Common myeloid progenitor, CD34-positive (primary cell): Measurements from ENCODE around the gene CLDN1.

Experiments used
- CTCF ChIA-PET: fragments of 350-600 bp; sonication (Branson Sonifier 250); formaldehyde crosslinking; loops from one replicate; lab custom pipeline; 2021; ENCODE audit warnings: antibody characterized with exemption; lab: Charles Lee
- POLR2A ChIA-PET: fragments of 350-600 bp; sonication (Branson Sonifier 250); formaldehyde crosslinking; loops from one replicate; lab custom pipeline; 2021; ENCODE audit warnings: antibody characterized with exemption; lab: Charles Lee
- DNase-seq, 3 donors: peaks; one replicate each; pipeline versions ENCODE4 v3.0.0 to v3.0.0-alpha.2; 2013
- H3K27ac ChIP-seq, 2 experiments: 1 replicate in 1 of 2; 2 replicates in 1 of 2; pipeline ENCODE4 v1.7.0; 2013; ENCODE audit warnings: inconsistent platforms in 2 of 2, low read length in 2 of 2, mild to moderate bottlenecking in 2 of 2, low read depth in 1 of 2, moderate library complexity in 1 of 2; ENCODE audit not compliant: severe bottlenecking in 2 of 2, insufficient read depth in 1 of 2, poor library complexity in 1 of 2
- H3K27me3 ChIP-seq, 5 experiments: replicated peaks in 2 of 5; 1 replicate in 3 of 5; 2 replicates in 2 of 5; pipeline versions ENCODE4 v1.6.1 to v1.7.0; 2013; ENCODE audit warnings: low read length in 4 of 5, mild to moderate bottlenecking in 2 of 5, moderate library complexity in 2 of 5, inconsistent platforms in 1 of 5; ENCODE audit not compliant: insufficient read depth in 5 of 5, control insufficient read depth in 4 of 5
- H3K36me3 ChIP-seq, 4 experiments: 1 replicate in 2 of 4; 2 replicates in 2 of 4; pipeline versions ENCODE4 v1.6.1 to v1.7.0; 2013; ENCODE audit warnings: low read length in 3 of 4, control low read depth in 1 of 4, mild to moderate bottlenecking in 1 of 4; ENCODE audit not compliant: control insufficient read depth in 4 of 4, insufficient read depth in 4 of 4
- H3K4me1 ChIP-seq, 4 experiments: 1 replicate in 3 of 4; 2 replicates in 1 of 4; pipeline versions ENCODE4 v1.6.1 to v1.7.1; 2013; ENCODE audit warnings: low read length in 3 of 4, mild to moderate bottlenecking in 3 of 4, control low read depth in 1 of 4, inconsistent platforms in 1 of 4, moderate library complexity in 1 of 4; ENCODE audit not compliant: control insufficient read depth in 4 of 4, insufficient read depth in 4 of 4; ENCODE audit errors: control extremely low read depth in 1 of 4
- H3K4me3 ChIP-seq, 7 experiments: 1 replicate in 4 of 7; 2 replicates in 3 of 7; pipeline versions ENCODE4 v1.5.1 to v1.7.0; 2013; ENCODE audit warnings: mild to moderate bottlenecking in 7 of 7, low read length in 6 of 7, moderate library complexity in 6 of 7, inconsistent platforms in 2 of 7, low read depth in 2 of 7, control low read depth in 1 of 7; ENCODE audit not compliant: insufficient read depth in 4 of 7, control insufficient read depth in 1 of 7; ENCODE audit errors: extremely low read depth in 1 of 7
- H3K9me3 ChIP-seq, 5 experiments: 1 replicate in 4 of 5; 2 replicates in 1 of 5; pipeline versions ENCODE4 v1.6.1 to v1.7.1; 2013; ENCODE audit warnings: low read length in 4 of 5, mild to moderate bottlenecking in 2 of 5, inconsistent platforms in 1 of 5, low read depth in 1 of 5, moderate library complexity in 1 of 5; ENCODE audit not compliant: control insufficient read depth in 4 of 5, insufficient read depth in 2 of 5; ENCODE audit errors: control extremely low read depth in 1 of 5
- WGBS: methylation state at CpG from one replicate; pipeline ENCODE4 v1.1.5; 2013; ENCODE audit not compliant: insufficient coverage; 5-methylcytosine and 5-hydroxymethylcytosine counted together

CLDN1 gene

GRCh38 chr3:190266913-190267290 lies 55.3 kb downstream of the CLDN1 start:
- no peak for DNase-seq
- no peaks in the 10 kb centered on the region for H3K9me3 ChIP-seq
- WGBS: 80% methylated on average over 1 of the region's 1 CpG
- no peaks in the 10 kb centered on the region for H3K4me1 ChIP-seq
- POLR2A ChIA-PET: no interaction called here
- H3K36me3 ChIP-seq: no peaks in the 10 kb centered on the region
- no peaks in the 10 kb centered on the region for H3K27me3 ChIP-seq
- CTCF ChIA-PET: interaction anchor here (2.2 kb wide), 1 partner anchor 10 kb away, joined by 5 read pairs; no protein-coding TSS in a partner anchor
- no peak overlapping the region for H3K27ac ChIP-seq
- no peak overlapping the region for H3K4me3 ChIP-seq

DNA sequence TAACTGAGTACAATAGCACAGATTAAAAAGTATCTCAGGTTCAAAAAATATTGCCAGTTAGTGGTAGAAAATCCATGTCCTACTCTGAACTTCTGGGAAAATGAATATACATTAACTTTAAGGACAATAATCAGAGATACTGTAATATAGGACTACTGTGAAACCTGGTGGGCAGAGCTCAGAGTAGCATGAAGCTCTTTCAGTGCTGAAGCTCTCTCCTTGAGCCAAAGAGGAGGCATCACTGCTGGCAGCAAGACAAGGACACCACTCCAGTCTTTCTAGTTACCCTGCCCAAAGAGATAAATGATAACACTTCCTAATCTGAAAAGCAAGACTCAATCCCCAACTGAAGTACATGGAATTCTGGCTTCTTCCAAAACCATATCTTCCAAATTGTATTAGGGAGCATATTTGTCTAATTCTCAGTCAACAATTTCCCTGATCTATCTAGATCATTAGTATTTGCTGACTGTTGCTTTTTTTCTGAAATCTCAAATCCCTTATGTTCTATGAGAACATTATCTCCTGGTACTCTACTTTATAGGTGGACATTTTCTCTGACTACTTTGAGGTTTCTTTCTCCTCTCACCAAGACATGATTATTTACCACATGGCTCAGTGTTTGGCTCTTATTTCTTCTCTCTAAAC lies 55.9 kb downstream of the CLDN1 start:
- H3K4me1 ChIP-seq: no peaks in the 10 kb centered on the region
- CTCF ChIA-PET: interaction anchor here (2.2 kb wide), 1 partner anchor 10 kb away, joined by 5 read pairs; no protein-coding TSS in a partner anchor
- no peak for DNase-seq

GRCh38 chr3:190265796-190266195 lies 56.5 kb downstream of the CLDN1 start:
- Histone ChIP-seq H3K9me3 (no peaks in the 10 kb centered on the region), H3K4me1 (no peaks in the 10 kb centered on the region), H3K27ac (no peak overlapping the region), H3K4me3 (no peak overlapping the region), H3K36me3 (no peaks in the 10 kb centered on the region), H3K27me3 (peaks cover 0 to 4% (median 0%) of the 10 kb centered on the region in 5 experiments)
- ChIA-PET POLR2A (no interaction called here), CTCF (interaction anchor here (2.2 kb wide), 1 partner anchor 9 kb away, joined by 5 read pairs; no protein-coding TSS in a partner anchor)
- no CpG with 5 or more reads among the region's 3 CpGs for WGBS
- DNase-seq: no peak

More for the DNA sequence above, 55.9 kb downstream of the CLDN1 start:
- POLR2A ChIA-PET: no interaction called here
- H3K9me3 ChIP-seq: no peaks in the 10 kb centered on the region
- peaks cover 0 to 3% (median 0%) of the 10 kb centered on the region in 5 experiments for H3K27me3 ChIP-seq
- no peak overlapping the region for H3K4me3 ChIP-seq
- no peak overlapping the region for H3K27ac ChIP-seq
- no peaks in the 10 kb centered on the region for H3K36me3 ChIP-seq

DNA sequence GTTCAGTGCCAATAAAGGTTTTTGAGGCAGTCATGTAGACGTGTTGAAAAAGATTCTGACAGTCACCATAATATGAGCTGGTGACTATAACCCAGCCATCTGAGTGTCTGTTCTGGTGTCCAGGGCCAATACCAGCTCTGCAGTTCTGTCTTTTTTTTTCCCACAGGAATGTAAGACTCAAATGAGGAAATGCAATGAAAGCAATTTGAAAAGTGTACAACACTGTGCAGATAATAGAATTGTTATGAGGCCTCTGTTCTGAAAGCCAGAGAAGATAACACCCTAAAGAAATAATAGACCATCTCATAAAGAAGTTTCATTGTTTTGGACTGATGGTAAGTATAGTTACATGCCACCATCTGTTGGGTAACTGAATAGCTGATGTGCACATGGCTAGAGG lies 57.1 kb downstream of the CLDN1 start:
- Histone ChIP-seq H3K4me3 (no peak overlapping the region), H3K4me1 (no peaks in the 10 kb centered on the region), H3K27ac (no peak overlapping the region), H3K36me3 (no peaks in the 10 kb centered on the region), H3K9me3 (no peaks in the 10 kb centered on the region), H3K27me3 (peaks cover 0 to 4% (median 0%) of the 10 kb centered on the region in 5 experiments)
- 90% methylated on average over 1 of the region's 1 CpG for WGBS
- DNase-seq: no peak
- ChIA-PET CTCF (interaction anchor here (2.2 kb wide), 1 partner anchor 8 kb away, joined by 5 read pairs; no protein-coding TSS in a partner anchor), POLR2A (no interaction called here)

- no peaks in the 10 kb centered on the region for H3K9me3 ChIP-seq
- DNase-seq: no peak
- no peaks in the 10 kb centered on the region for H3K36me3 ChIP-seq
- H3K27ac ChIP-seq: no peak overlapping the region
- peaks cover 0 to 4% (median 0%) of the 10 kb centered on the region in 5 experiments for H3K27me3 ChIP-seq
- no peaks in the 10 kb centered on the region for H3K4me1 ChIP-seq
- ChIA-PET CTCF (no interaction called here), POLR2A (no interaction called here)
- H3K4me3 ChIP-seq: no peak overlapping the region
Observed at GRCh38 chr3:190261740-190262139, 60.5 kb downstream of the CLDN1 start.

- Histone ChIP-seq H3K9me3 (no peaks in the 10 kb centered on the region), H3K4me1 (no peaks in the 10 kb centered on the region), H3K27me3 (peaks cover 0 to 4% (median 0%) of the 10 kb centered on the region in 5 experiments), H3K4me3 (no peak overlapping the region), H3K36me3 (no peaks in the 10 kb centered on the region), H3K27ac (no peak overlapping the region)
- WGBS: 100% methylated on average over 2 of the region's 3 CpGs
- ChIA-PET CTCF (no interaction called here), POLR2A (no interaction called here)
- DNase-seq: no peak
Observed at GRCh38 chr3:190261015-190261414, 61.2 kb downstream of the CLDN1 start.

- H3K27ac ChIP-seq: no peak overlapping the region
- CTCF ChIA-PET: interaction anchor here (1.1 to 1.5 kb wide), 2 partner anchors 11 to 437 kb away, joined by 3 read pairs; no protein-coding TSS in a partner anchor
- H3K4me3 ChIP-seq: no peak overlapping the region
- H3K9me3 ChIP-seq: no peaks in the 10 kb centered on the region
- POLR2A ChIA-PET: no interaction called here
- no peak for DNase-seq
- H3K27me3 ChIP-seq: peaks cover 0 to 4% (median 0%) of the 10 kb centered on the region in 5 experiments
- H3K4me1 ChIP-seq: no peaks in the 10 kb centered on the region
- 92% methylated on average over 1 of the region's 2 CpGs for WGBS
- H3K36me3 ChIP-seq: no peaks in the 10 kb centered on the region
Observed at GRCh38 chr3:190260301-190260700, 61.9 kb downstream of the CLDN1 start.
